ENCODE data around the gene EXOC5. TPM values are rescaled to one million over a fixed set of nuclear protein-coding genes. Genes with fewer than 3 reads are reported as not detected.
"Not testable (repeated sequence)": the region's sequence is repeated elsewhere in the genome, so short reads cannot be mapped to it uniquely, and the experiment has no call there.

EXOC5 gene
- total RNA-seq, 1 donor from 2014 or later = 63.4 TPM

DNA sequence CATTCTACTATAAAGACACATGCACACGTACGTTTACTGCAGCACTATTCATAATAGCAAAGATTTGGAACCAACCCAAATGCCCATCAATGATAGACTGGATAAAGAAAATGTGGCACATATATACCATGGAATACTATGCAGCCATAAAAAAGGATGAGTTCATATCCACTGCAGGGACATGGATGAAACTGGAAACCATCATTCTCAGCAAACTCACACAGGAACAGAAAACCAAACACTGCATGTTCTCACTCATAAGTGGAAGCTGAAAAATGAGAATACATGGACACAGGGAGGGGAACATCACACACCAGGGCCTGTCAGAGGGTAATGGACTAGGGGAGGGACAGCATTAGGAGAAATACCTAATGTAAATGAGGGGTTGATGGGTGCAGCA is 10.5 kb downstream of the EXOC5 start:
- not testable (repeated sequence) for DNase-seq (ENCODE audit: low spot score)

DNA sequence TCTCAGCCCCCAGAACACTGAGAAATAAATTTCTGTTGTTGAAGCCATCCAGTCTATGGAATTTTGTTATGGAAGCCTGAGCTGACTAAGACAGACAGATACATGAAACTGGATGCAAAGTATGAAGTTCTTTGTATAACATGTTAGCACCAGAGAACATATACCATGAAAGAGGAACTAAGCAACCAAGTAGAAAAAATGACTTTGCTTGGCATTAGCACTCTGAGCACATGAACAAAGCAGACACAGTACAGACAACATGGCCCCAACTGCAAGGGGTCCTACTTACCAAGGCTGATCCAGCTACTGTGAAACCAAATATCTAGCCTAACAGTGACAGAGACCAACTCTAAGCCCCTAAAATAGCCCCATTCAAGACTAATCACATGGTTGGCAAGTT is 13.8 kb downstream of the EXOC5 start:
- DNase-seq (ENCODE audit: low spot score) = no peak

GRCh38 chr14:57246933-57247657 is 21.6 kb downstream of the EXOC5 start:
- no peak for DNase-seq (ENCODE audit: low spot score)

DNA sequence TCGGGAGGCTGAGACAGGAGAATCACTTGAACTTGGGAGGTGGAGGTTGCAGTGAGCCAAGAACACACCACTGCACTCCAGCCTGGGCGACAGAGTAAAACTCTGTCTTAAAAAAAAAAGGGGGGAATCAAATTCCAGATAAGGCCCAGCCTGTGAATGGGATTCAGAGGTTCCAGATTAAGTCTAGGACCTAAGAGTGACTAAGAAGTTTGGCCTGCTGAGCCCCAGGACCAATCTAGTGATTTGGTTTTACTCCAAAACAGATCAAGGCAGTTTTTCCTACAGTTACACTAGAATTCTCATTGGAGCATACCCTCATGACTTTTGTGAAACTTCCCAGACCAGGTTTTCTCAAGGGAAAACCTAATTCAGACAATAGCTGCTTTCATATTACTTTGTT is 22.8 kb downstream of the EXOC5 start:
- DNase-seq (ENCODE audit: low spot score) = no peak

DNA sequence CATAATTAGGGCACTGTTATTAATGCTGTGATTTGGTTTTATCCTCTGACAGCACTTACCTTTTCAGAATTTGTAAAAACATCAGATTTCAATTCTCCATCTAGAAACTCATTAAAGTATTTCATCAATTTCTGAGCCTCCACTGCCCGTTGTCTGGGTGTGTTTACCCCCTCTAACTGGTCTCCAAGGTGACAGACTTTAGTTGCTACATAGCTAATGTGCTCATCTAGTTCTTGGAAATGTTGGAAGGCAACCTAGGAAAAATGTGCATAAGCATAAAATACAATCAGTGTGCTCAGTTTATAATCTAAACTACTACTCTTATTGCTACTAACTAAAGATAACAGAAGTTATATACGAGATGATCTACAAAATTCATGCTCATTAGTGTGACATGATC is 24.6 kb downstream of the EXOC5 start:
- no peak for DNase-seq (ENCODE audit: low spot score)

DNA sequence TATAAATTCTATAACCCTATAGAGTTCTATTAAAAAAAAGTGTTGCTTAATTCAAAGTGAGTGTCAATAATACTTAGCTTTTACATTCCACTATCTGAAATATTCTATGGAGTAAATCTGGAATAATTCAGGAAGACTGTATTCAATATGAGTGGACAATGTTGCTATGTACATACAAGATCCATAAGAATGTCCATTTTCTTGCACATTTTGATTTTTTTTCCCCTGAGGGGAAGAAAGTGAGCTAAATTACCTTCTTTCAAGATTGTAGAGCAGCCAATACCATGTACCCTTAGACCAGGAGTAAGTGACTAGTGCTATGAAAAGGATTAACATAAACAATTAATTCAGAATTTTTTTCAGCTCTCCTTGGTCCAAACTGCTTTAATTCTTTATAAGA is 25.4 kb downstream of the EXOC5 start:
- no peak for DNase-seq (ENCODE audit: low spot score)

DNA sequence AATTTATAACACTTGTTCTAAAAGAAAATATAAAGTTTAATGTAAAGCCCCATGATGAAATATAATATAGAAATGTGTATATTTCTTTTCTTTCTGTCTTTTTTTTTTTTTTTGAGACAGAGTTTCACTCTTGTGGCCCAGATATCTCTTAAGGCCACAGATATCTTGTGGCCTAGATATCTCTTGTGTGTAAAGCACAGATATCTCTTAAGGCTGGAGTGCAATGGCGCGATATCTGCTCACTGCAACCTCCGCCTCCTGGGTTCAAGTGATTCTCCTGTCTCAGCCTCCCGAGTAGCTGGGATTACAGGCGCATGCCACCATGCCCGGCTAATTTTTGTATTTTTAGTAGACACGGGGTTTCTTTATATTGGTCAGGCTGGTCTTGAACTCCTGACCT is 28.6 kb downstream of the EXOC5 start:
- DNase-seq (ENCODE audit: low spot score) = not testable (repeated sequence)

- DNase-seq (ENCODE audit: low spot score) = no peak
Observed at GRCh38 chr14:57232006-57232405, 36.7 kb downstream of the EXOC5 start.

DNA sequence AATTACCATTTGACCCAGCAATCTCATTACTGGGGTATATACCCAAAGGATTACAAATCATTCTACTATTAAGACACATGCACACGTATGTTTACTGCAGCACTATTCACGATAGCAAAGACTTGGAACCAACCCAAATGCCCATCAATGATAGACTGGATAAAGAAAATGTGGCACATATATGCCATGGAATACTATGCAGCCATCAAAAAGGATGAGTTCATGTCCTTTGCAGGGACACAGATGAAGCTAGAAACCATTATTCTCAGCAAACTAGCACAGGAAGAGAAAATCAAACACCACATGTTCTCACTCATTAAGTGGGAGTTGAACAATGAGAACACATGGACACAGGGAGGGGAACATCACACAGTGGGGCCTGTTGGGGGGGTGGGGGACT is 40.4 kb downstream of the EXOC5 start:
- DNase-seq (ENCODE audit: low spot score) = not testable (repeated sequence)

GRCh38 chr14:57227083-57227482 is 41.6 kb downstream of the EXOC5 start:
- DNase-seq (ENCODE audit: low spot score) = no peak

GRCh38 chr14:57221931-57222330 is 46.8 kb downstream of the EXOC5 start:
- no peak for DNase-seq (ENCODE audit: low spot score)

GRCh38 chr14:57212919-57213318 is 55.8 kb downstream of the EXOC5 start:
- DNase-seq (ENCODE audit: low spot score) = no peak

DNA sequence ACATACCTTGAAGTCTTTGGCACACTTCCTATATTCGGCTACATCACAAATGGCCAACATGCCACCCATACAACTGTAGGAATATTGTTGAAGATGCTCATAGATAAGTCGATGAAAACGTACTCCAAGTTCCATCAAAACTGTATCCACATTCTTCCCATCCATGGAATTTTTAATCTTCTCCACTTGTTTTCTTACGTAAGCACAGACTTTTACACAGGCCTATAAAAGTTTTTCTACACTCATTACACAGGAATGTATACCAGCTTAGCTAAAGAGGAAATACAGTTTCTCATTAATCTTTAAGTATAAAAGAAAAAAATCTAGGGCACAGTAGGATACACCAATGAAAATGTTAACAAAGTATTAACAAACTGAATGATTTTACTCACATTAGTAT is 59.1 kb downstream of the EXOC5 start:
- DNase-seq (ENCODE audit: low spot score) = no peak

DNA sequence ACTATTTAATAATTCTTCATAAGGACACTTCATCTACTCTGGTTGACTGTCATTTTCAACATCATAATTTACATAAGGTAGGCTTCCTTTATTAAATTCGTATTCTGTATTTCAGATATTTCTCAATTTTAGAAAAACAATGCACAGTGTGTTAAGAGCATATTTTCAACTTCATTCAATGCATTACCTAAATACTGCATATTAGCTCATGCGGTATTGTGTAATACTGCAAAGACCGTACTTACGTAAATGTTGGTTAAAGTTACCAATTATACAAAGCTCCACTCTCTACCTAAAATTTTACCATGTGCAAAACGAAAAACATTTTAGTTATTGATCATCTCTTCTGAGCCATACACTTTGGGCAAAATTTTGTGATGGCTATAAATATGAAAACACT is 62.8 kb downstream of the EXOC5 start:
- no peak for DNase-seq (ENCODE audit: low spot score)

GRCh38 chr14:57202672-57203071 is 66.0 kb downstream of the EXOC5 start:
- not testable (repeated sequence) for DNase-seq (ENCODE audit: low spot score)

GRCh38 chr14:57199921-57200320 is 68.8 kb downstream of the EXOC5 start:
- DNase-seq (ENCODE audit: low spot score) = no peak

DNA sequence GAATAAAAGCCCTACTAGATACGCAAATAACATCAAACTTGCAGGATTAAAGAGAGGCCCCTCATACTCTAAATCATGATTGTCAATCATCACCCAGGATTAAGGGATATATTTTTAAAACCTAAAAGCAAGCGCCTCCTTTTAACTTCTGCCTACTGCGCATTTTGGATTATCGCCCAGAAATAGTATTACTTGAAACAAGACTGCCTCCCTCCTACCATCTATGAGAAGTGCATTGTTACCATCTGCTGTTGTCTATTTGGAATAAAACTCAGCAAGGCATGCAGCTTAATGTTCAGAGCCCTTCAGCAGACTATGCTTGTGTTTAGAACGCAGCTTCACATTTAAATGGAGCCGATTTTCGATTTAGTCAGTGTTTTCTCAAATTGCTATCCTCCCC is 79.6 kb downstream of the EXOC5 start:
- no peak for DNase-seq (ENCODE audit: low spot score)

DNA sequence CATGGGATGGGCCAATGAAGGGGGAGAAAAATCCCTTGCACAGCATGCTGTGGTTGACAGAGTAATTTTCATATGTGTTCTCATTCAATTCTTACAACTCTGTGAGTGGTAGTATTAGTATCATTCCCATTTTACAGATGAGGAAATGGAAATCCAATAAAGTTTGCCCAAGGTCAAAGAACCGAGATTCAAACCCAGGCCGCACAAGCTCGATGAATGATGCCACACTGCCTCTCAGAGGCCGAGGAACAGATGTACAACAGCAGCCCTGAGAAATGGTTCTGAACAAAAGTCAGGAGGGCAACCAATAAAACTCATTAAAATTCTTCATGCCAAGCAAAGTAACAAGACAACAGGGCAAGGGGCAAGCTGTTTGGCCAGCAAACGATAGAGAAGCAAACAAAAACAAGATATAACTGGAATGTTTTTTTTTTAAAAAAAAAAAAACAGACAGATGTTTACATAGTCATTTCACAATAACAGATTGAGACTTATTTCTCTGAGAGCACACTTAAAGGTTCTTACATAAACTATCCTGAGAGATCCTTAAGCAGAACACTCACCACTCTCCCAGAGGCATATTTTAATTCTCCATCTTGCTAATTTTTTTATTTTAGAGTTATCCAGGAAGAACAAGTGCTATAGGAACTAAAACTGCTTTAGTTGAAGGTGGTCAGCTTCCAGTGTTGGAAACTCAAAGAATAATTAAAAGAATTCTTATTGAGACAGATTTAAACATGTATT is 85.8 kb downstream of the EXOC5 start:
- DNase-seq (ENCODE audit: low spot score) = no peak

GRCh38 chr14:57179273-57179672 is 89.4 kb downstream of the EXOC5 start:
- no peak for DNase-seq (ENCODE audit: low spot score)

DNA sequence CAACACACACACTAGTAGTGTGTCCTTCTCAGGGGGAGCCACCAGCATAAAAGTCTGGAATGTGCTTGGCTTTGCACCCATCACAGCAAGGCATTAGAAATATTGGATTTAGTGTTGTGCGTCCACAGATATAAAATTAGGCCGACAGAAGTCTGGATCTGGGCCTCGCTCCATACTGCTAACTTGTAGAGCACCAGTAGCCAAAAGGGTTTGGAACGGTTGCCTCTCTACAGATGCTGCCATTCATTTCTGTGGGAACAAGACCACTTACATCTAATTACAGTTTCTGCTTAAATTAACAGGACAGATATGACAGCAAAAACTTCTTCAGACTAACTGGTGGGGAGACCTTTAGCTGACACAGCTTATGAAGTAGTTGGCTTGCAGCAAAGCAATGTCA is 94.2 kb downstream of the EXOC5 start:
- no peak for DNase-seq (ENCODE audit: low spot score)

DNA sequence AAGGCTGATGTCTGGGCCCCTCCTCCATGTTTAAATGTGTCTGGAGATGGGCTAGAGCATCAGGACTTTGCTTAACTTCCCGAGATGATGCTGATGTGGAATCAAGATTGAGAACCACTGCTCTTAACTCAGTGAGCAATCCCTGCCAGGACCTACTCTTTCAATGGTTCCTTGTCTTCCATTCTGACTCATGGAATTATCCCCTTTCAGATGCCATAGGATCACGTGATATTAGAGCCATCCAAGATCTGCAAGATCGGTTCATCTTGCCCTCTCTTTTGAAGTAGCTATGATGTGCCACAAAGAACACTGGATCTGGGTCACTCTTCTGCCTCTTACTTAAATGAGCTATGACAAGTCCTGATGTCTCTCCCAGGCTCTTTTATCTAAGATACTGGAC is 96.8 kb downstream of the EXOC5 start:
- DNase-seq (ENCODE audit: low spot score) = no peak

- DNase-seq (ENCODE audit: low spot score) = no peak
Observed at GRCh38 chr14:57171363-57171762, 97.3 kb downstream of the EXOC5 start.

- no peak for DNase-seq (ENCODE audit: low spot score)
Observed at GRCh38 chr14:57169901-57170300, 98.8 kb downstream of the EXOC5 start.
